PC-3 (cell line): Measurements from ENCODE around the gene SIX4.

Experiments
- EZH2 ChIP-seq: fragments of 300-600 bp; sonication (generic); IDR thresholded peaks from one replicate; pipeline ENCODE4 v1.6.1; 2017; ENCODE audit warnings: antibody characterized with exemption, mild to moderate bottlenecking, low read length; ENCODE audit not compliant: unreplicated experiment
- TF ChIP-seq, protein P1 (sequence below): fragments of 300-600 bp; sonication (generic); conservative IDR thresholded peaks from 2 replicates; pipeline ENCODE4 v1.5.1; 2017; ENCODE audit warnings: antibody characterized with exemption, low read depth, mild to moderate bottlenecking, low read length

DNA sequence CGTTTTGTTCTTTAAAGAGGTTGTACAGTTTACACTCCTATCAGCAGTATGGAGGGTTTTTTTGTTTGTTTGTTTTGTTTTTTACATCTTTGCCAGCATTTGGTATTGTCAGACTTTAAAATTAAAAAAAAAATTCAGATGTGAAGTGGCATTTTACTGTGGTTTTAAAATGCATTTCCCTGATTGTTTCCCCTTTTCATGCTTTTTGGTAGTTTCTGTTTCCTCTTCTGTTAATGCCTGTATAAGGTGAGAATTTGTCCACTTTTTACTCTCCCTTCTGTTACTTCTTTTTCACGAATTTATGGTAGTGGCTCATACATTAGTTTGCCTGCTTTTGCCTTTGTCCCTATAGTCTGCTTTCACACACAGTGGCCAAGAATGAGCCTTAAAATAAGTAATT lies 47.0 kb upstream of the SIX4 start:
- TF ChIP-seq, protein P1, sequence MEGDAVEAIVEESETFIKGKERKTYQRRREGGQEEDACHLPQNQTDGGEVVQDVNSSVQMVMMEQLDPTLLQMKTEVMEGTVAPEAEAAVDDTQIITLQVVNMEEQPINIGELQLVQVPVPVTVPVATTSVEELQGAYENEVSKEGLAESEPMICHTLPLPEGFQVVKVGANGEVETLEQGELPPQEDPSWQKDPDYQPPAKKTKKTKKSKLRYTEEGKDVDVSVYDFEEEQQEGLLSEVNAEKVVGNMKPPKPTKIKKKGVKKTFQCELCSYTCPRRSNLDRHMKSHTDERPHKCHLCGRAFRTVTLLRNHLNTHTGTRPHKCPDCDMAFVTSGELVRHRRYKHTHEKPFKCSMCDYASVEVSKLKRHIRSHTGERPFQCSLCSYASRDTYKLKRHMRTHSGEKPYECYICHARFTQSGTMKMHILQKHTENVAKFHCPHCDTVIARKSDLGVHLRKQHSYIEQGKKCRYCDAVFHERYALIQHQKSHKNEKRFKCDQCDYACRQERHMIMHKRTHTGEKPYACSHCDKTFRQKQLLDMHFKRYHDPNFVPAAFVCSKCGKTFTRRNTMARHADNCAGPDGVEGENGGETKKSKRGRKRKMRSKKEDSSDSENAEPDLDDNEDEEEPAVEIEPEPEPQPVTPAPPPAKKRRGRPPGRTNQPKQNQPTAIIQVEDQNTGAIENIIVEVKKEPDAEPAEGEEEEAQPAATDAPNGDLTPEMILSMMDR = no peak
- no peak for TF ChIP-seq EZH2
